Fibroblast of skin of right quadriceps (primary cell): ENCODE data around the gene TSBP1.

Experiments
- DNase-seq: peaks from one replicate; pipeline ENCODE4 v3.0.0-alpha.2; 2013

The TSBP1 gene

GRCh38 chr6:32371803-32372202 lies at the start of gene TSBP1:
Gene TSBP1, minus strand, starts transcription at chr6:32371903. Its CDS starts 197 bp downstream, at chr6:32371706.
- no peak for DNase-seq

GRCh38 chr6:32416036-32416435 lies 44.3 kb upstream of the TSBP1 start:
- peak; percentile 87 for DNase-seq

GRCh38 chr6:32415521-32416019 lies 43.9 kb upstream of the TSBP1 start:
- DNase-seq: peak; percentile 77

GRCh38 chr6:32413427-32414047 lies 41.8 kb upstream of the TSBP1 start:
- peak; percentile 65 for DNase-seq

GRCh38 chr6:32411566-32412327 lies 40.0 kb upstream of the TSBP1 start:
- no peak for DNase-seq

GRCh38 chr6:32410906-32411305 lies 39.2 kb upstream of the TSBP1 start:
- DNase-seq: no peak

- DNase-seq: no peak
Measured at GRCh38 chr6:32406857-32407256, 35.2 kb upstream of the TSBP1 start, which contains the start of gene BTNL2. Gene BTNL2, minus strand, starts transcription at chr6:32407181. Its CDS starts 58 bp downstream, at chr6:32407123.

GRCh38 chr6:32406197-32406596 lies 34.5 kb upstream of the TSBP1 start:
- no peak for DNase-seq

- DNase-seq: no peak
Measured at GRCh38 chr6:32405656-32406055, 34.0 kb upstream of the TSBP1 start.

- no peak for DNase-seq
Measured at GRCh38 chr6:32402812-32403211, 31.1 kb upstream of the TSBP1 start.

GRCh38 chr6:32401284-32401963 lies 29.7 kb upstream of the TSBP1 start:
- no peak for DNase-seq

- DNase-seq: no peak
Measured at GRCh38 chr6:32397252-32397920, 25.7 kb upstream of the TSBP1 start.

GRCh38 chr6:32396028-32396427 lies 24.3 kb upstream of the TSBP1 start:
- no peak for DNase-seq

- peak; percentile 45 for DNase-seq
Measured at GRCh38 chr6:32393665-32394420, 22.1 kb upstream of the TSBP1 start.

GRCh38 chr6:32391505-32391904 lies 19.8 kb upstream of the TSBP1 start:
- no peak for DNase-seq

GRCh38 chr6:32387589-32388340 lies 16.1 kb upstream of the TSBP1 start:
- no peak for DNase-seq

GRCh38 chr6:32386040-32386439 lies 14.3 kb upstream of the TSBP1 start:
- no peak for DNase-seq

- DNase-seq: no peak
Measured at GRCh38 chr6:32382757-32383420, 11.2 kb upstream of the TSBP1 start.

GRCh38 chr6:32379545-32379944 lies 7.8 kb upstream of the TSBP1 start:
- no peak for DNase-seq

GRCh38 chr6:32375739-32376529 lies 4.2 kb upstream of the TSBP1 start:
- DNase-seq: no peak
